WTC11 (cell line): Measurements from ENCODE around the gene CACUL1. TPM values are rescaled to one million over a fixed set of nuclear protein-coding genes. Genes with fewer than 3 reads are reported as not detected.

Experiments used
- ATAC-seq: fragments of 200-7000 bp; cut with Tn5 transposase; 2 replicates; pipeline ENCODE4 v1.10.0; 2021; ENCODE audit warnings: mild to moderate bottlenecking, moderate library complexity
- CTCF ChIA-PET: fragments of 300-600 bp; sonication (Branson Sonifier 250); formaldehyde crosslinking; loops from one replicate; lab custom pipeline; 2021; ENCODE audit warnings: antibody characterized with exemption; lab: Charles Lee
- POLR2A ChIA-PET: fragments of 350-600 bp; sonication (Branson Sonifier 250); formaldehyde crosslinking; loops from one replicate; lab custom pipeline; 2021; ENCODE audit warnings: antibody characterized with exemption; lab: Charles Lee
- DNase-seq: peaks from one replicate; pipeline ENCODE4 v3.0.0; 2021; ENCODE audit warnings: low spot score
- H3K27ac Mint-ChIP-seq: 2 replicates; pipeline ENCODE4 v1.8.0; 2021; ENCODE audit warnings: mixed read lengths
- H3K27me3 Mint-ChIP-seq: 2 replicates; pipeline ENCODE4 v1.8.0; 2021; ENCODE audit warnings: low read depth, mild to moderate bottlenecking, moderate library complexity, mixed read lengths
- H3K36me3 Mint-ChIP-seq: 2 replicates; pipeline ENCODE4 v1.8.0; 2021; ENCODE audit warnings: mixed read lengths
- H3K4me1 Mint-ChIP-seq: 2 replicates; pipeline ENCODE4 v1.8.0; 2022; ENCODE audit warnings: mixed read lengths
- H3K4me3 Mint-ChIP-seq: 2 replicates; pipeline ENCODE4 v1.8.0; 2021; ENCODE audit warnings: mild to moderate bottlenecking, moderate library complexity, mixed read lengths
- H3K9me3 Mint-ChIP-seq: 2 replicates; pipeline ENCODE4 v1.8.0; 2021; ENCODE audit warnings: mixed read lengths
- AFF4 ChIP-seq: sonication (generic); formaldehyde crosslinking; IDR thresholded peaks from 2 replicates; pipeline ENCODE4 v1.8.1; 2023; ENCODE audit warnings: mild to moderate bottlenecking, missing genetic modification reagents, borderline replicate concordance
- AR ChIP-seq: fragments of 250-450 bp; sonication (Bioruptor Pico); IDR thresholded peaks from 2 replicates; pipeline ENCODE4 v1.9.0; 2021; ENCODE audit warnings: mild to moderate bottlenecking
- ATF1 ChIP-seq: sonication (generic); formaldehyde crosslinking; IDR thresholded peaks from 2 replicates; pipeline ENCODE4 v1.8.1; 2023; ENCODE audit warnings: mild to moderate bottlenecking, moderate library complexity, missing genetic modification reagents
- CREM ChIP-seq: sonication (generic); formaldehyde crosslinking; IDR thresholded peaks from 2 replicates; pipeline ENCODE4 v1.8.1; 2022; ENCODE audit warnings: mild to moderate bottlenecking, missing genetic modification reagents, moderate library complexity
- GABPB1 ChIP-seq: sonication (generic); formaldehyde crosslinking; IDR thresholded peaks from 2 replicates; pipeline ENCODE4 v1.8.1; 2023; ENCODE audit warnings: mild to moderate bottlenecking, missing genetic modification reagents
- NR1H2 ChIP-seq: sonication (generic); formaldehyde crosslinking; IDR thresholded peaks from 2 replicates; pipeline ENCODE4 v1.9.0; 2021; ENCODE audit warnings: mild to moderate bottlenecking, moderate library complexity, missing genetic modification reagents
- SMAD3 ChIP-seq: sonication (generic); formaldehyde crosslinking; IDR thresholded peaks from 2 replicates; pipeline ENCODE4 v1.8.0; 2022; ENCODE audit warnings: missing genetic modification reagents, mild to moderate bottlenecking, borderline replicate concordance
- SP1 ChIP-seq: sonication (generic); formaldehyde crosslinking; conservative IDR thresholded peaks from 2 replicates; pipeline ENCODE4 v1.8.1; 2022; ENCODE audit warnings: missing genetic modification reagents
- STAT6 ChIP-seq: sonication (generic); formaldehyde crosslinking; conservative IDR thresholded peaks from 2 replicates; pipeline ENCODE4 v1.8.1; 2023; ENCODE audit warnings: mild to moderate bottlenecking, low read depth, missing genetic modification reagents, moderate library complexity
- TEAD4 ChIP-seq: sonication (generic); formaldehyde crosslinking; IDR thresholded peaks from 2 replicates; pipeline ENCODE4 v1.8.0; 2022; ENCODE audit warnings: mild to moderate bottlenecking, missing genetic modification reagents
- ZBTB21 ChIP-seq: sonication (generic); formaldehyde crosslinking; IDR thresholded peaks from 2 replicates; pipeline ENCODE4 v1.8.1; 2023; ENCODE audit warnings: mild to moderate bottlenecking, missing genetic modification reagents, borderline replicate concordance
- ZMAT4 ChIP-seq: fragments of 250-450 bp; sonication (Bioruptor Pico); IDR thresholded peaks from 2 replicates; pipeline ENCODE4 v1.9.0; 2021; ENCODE audit warnings: mild to moderate bottlenecking
- ZNF232 ChIP-seq: sonication (generic); formaldehyde crosslinking; IDR thresholded peaks from 2 replicates; pipeline ENCODE4 v1.8.0; 2022; ENCODE audit warnings: mild to moderate bottlenecking, missing genetic modification reagents
- ZNF281 ChIP-seq: sonication (generic); formaldehyde crosslinking; IDR thresholded peaks from 2 replicates; pipeline ENCODE4 v1.8.0; 2023; ENCODE audit warnings: mild to moderate bottlenecking, missing genetic modification reagents
- ZNF423 ChIP-seq: fragments of 250-450 bp; sonication (Bioruptor Pico); IDR thresholded peaks from 2 replicates; pipeline ENCODE4 v2.1.2; 2022; ENCODE audit warnings: mild to moderate bottlenecking, moderate library complexity
- ZNF532 ChIP-seq: fragments of 250-450 bp; sonication (Bioruptor Pico); IDR thresholded peaks from 2 replicates; pipeline ENCODE4 v1.9.0; 2021; ENCODE audit warnings: mild to moderate bottlenecking, borderline replicate concordance
- total RNA-seq: library from RNA; stranded (reverse); gene quantifications from 3 replicates; pipeline ENCODE4 v1.2.3, GENCODE V29; 2021

CACUL1 gene
- total RNA-seq, 1 experiment from 2014 or later = 41.5 TPM

GRCh38 chr10:118732245-118733165 lies 22.3 kb downstream of the CACUL1 start (continued):
- TF ChIP-seq ATF1 (CRISPR knock-in tag) (no peak), GABPB1 (no peak), ZMAT4 (CRISPR knock-in tag) (no peak), NR1H2 (CRISPR knock-in tag) (no peak), CREM (no peak)

GRCh38 chr10:118730756-118731456 lies 23.9 kb downstream of the CACUL1 start:
- H3K9me3 Mint-ChIP-seq = no peaks in the 10 kb centered on the region
- no peak overlapping the region for H3K4me3 Mint-ChIP-seq
- ChIA-PET CTCF (interaction anchor here (0.6 to 1.2 kb wide), 2 partner anchors 10 to 137 kb away, joined by 3 read pairs; no protein-coding TSS in a partner anchor), POLR2A (no interaction called here)
- H3K27ac Mint-ChIP-seq = peak overlapping the region; percentile 24
- ATAC-seq = no peak
- no peaks in the 10 kb centered on the region for H3K27me3 Mint-ChIP-seq
- H3K4me1 Mint-ChIP-seq = peaks cover 49% of the 10 kb centered on the region
- H3K36me3 Mint-ChIP-seq = peaks cover 2% of the 10 kb centered on the region
- no peak for DNase-seq
- TF ChIP-seq TEAD4 (CRISPR knock-in tag) = no peak
- TF ChIP-seq ZNF232 (CRISPR knock-in tag) = no peak
- no peak for TF ChIP-seq AFF4 (CRISPR knock-in tag)
- no peak for TF ChIP-seq CREM
- TF ChIP-seq ZBTB21 = no peak
- TF ChIP-seq ZNF281 = no peak
- no peak for TF ChIP-seq STAT6 (CRISPR knock-in tag)
- TF ChIP-seq ZNF532 (CRISPR knock-in tag) = no peak
- TF ChIP-seq ZNF423 (CRISPR knock-in tag) = no peak
- no peak for TF ChIP-seq SMAD3
- no peak for TF ChIP-seq AR (CRISPR knock-in tag)
- no peak for TF ChIP-seq SP1 (CRISPR knock-in tag)
